HuH-7 (cell line): Measurements from ENCODE around the gene RFX3.

Experiments used
- DNase-seq: peaks from one replicate; pipeline ENCODE4 v3.0.0; 2011; ENCODE audit warnings: low spot score

The RFX3 gene

GRCh38 chr9:3525836-3526164, at the start of gene RFX3:
RFX3 (minus strand) TSS chr9:3526001; CDS start chr9:3395588, 130,413 bp downstream.
- DNase-seq = peak; percentile 61

GRCh38 chr9:3571500-3571899, 45.7 kb upstream of the RFX3 start:
- DNase-seq = no peak

DNA sequence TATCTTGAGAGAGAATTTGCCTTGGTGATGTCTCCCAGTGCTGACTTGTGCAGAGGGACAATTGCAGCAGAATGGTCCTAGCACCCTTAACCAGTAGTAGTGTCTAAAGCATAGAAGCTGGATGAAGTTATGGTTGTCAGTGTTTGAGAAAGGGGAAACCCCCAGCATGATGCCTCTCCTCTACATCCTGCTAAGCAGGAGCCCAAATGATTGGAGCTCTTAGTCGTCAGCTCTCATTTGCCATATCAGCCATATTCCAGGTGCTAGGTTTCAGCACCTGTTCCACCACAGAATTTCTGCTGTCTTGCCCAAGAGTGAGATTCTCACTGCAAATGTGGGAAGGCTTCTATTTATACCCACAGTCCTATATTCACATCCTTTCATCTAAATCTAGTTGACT, 43.7 kb upstream of the RFX3 start:
- no peak for DNase-seq

- no peak for DNase-seq
Measured at GRCh38 chr9:3567988-3568387, 42.2 kb upstream of the RFX3 start.

DNA sequence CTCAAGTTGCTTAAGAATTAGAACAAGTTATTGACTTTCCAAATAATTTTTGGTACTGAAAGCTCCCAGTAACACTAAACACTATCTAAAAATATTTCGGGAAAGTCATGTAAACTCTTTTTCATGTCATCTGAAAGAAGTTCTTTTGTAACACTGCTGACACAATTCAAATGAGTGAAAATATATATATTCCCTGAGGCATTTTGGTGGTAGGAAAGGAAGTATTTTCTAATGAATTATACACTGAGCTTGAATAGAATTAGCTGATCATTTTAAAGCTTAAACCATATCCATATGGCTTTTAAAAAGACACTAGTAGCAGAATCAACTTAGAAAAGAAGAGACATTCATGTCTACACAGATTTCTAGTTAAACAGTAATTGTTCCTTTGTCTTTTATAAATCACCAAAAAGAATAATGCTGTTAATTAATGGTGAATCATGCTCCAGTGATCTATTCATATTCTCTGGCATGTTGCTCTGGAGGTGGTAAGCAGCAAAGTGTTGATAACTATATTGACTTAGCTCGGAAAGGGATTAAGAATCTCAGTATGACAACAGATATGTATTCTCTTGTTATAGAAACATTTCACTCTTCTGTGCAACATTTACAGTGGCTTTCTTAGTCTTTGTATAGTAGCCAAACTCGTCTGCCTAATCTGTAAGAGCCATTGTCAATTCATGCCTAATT, 27.4 kb upstream of the RFX3 start:
- DNase-seq = no peak

DNA sequence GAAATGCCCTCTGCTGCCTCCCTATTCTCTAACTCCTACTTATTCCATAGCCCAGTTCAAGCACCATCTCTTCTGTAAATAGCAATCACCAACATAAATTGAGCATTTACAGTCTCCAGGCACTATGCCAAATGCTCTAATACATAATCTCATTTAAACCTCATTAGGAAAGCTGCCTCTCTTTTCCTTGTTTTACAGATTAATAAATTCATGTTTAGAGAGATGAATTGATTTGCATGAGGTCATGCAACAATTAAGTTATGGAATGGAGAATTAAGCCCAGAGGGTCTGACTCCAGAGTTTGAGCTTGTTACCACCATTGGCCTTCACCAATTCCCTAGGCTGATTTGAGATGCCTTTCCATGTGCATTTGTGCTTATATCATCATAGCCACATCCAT, 23.4 kb upstream of the RFX3 start:
- no peak for DNase-seq

DNA sequence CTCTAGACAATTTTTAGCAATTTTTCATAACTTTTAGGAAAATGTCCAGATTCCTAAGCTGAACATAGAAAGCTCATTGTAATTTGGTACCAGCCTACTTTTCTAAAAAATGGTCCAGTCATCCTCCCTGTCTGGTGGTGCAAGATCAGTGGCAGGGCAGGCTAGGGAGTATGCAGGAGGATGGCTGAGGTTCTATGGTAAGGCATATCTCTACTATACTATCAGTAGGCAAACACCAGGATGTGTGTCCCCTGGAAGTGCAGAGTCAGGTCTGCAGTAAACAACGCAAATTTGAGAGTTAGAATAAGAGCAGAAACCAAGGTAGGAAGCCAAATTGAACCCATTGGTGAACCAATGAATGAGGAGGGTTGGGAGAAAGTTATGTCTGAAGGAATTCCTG, 22.8 kb upstream of the RFX3 start:
- no peak for DNase-seq

DNA sequence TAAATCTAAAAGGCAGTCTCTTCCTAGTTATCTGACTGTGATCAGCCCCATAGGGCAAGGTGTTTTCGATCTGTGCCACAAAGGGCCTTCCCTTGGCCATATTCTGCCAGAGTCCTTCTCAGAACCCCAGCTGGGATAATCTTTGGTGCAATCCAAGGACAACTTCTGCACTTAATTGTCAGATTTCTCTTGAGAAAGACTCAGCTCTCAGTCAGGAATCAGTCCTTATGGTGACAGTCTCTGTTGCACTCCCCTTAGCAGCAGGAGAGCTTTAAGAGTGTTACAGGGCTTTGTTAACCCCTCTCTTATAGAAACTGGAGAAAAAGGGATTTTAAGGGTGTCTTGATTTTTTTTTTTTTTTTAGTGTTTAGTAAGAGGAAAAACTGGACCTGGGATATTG, 15.4 kb upstream of the RFX3 start:
- no peak for DNase-seq

DNA sequence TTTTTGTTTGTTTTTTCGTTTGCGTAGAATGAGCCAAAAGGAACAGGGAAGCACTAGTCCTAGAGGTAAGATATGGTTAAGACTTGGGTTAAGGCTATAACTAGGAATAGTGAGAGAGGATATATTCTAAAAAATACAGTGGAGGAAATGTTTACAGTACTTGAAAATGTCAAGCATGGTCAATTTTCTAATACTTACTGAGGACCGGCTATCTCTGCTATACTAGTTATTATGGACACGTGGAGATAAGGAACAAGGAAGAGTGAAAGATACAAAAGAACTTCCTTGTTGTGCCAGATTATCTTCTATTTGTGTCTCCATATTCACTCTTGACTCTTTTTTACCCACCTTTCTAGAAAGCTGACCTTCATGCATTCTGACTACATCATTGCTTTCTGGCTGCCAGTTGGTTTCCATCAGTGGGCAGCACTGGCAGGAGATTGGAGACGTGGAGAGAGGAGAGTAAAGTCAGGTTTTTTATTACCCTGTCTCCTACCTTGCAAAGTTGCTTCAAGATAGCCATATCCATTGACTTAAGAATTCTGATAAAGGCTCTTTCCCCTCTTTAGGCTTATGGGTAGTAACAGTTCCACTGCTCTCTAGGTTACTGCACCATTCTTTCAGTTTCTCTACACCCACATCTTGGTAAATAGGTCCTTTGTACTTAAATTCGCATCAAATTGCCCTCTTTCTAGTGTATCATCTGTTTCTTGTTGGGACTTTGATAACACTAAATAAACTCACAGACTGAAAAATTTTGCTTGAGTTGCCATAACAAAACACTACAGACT, 9.0 kb upstream of the RFX3 start:
- DNase-seq = no peak

DNA sequence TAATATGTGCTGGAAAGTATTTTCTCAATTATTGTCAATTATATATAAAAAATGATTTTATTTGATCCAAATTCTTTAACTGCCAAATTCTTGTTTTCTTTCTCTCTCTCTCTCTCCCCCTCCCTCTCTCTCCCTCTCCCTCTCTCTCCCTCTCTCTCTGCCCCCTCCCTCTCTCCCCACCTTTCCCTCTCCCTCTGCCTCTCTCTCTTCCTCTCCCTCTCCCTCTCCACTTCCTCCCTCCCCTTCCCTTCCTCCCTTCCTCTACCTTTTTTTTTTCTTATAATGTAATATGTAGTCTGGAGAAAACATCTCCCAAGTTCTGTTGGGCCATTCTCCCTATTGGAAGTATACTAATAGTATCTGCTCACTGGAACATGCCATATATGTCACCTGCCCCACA, 6.4 kb upstream of the RFX3 start:
- no peak for DNase-seq

GRCh38 chr9:3528451-3528850, 2.6 kb upstream of the RFX3 start:
- no peak for DNase-seq

DNA sequence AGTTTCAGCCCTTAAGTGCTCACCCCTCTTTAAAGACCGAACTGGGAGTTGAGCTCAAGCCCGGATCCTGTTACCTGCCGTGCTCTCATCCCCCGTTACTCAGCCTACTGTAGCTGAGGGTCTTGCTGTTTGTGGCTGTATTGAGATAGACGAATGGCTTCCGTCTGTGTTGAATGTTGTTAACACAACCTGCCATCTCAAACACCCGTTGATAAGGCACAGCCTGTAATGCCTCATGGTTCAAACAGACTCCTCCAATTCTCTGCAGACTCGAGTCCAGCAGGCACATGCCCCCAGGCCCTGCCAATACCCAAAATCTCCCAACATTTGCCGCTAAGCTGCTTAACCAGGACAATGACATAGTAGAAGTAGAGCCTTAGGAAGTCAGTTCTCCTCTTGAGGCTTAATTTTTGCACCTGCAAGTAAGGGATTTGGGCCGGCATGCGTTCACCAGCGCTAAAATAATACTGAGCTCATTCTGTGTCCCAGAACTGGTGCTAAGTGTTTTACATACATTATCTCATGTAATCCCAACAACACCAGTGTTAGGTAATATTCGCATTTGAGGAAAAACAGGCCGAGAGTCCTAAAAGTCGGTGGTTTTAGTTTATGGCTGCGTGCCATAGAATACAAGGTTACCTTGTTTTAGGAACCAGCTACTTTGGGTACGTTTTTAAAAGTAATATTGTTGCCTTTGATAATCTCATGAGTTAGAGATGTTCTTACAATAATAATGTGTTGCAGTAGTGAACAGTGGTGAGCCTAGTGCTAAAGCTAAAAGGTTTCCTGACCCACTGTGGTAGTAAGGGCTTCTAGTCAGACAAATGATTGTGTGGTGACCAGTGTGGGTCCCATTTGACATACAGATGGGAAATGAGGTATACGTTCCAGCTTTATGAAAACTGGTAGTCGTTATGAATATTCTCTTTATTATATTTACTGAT, 1.5 kb upstream of the RFX3 start:
- peak; percentile 10 for DNase-seq

GRCh38 chr9:3526165-3526996, 580 bp upstream of the RFX3 start:
- peak; percentile 45 for DNase-seq

DNA sequence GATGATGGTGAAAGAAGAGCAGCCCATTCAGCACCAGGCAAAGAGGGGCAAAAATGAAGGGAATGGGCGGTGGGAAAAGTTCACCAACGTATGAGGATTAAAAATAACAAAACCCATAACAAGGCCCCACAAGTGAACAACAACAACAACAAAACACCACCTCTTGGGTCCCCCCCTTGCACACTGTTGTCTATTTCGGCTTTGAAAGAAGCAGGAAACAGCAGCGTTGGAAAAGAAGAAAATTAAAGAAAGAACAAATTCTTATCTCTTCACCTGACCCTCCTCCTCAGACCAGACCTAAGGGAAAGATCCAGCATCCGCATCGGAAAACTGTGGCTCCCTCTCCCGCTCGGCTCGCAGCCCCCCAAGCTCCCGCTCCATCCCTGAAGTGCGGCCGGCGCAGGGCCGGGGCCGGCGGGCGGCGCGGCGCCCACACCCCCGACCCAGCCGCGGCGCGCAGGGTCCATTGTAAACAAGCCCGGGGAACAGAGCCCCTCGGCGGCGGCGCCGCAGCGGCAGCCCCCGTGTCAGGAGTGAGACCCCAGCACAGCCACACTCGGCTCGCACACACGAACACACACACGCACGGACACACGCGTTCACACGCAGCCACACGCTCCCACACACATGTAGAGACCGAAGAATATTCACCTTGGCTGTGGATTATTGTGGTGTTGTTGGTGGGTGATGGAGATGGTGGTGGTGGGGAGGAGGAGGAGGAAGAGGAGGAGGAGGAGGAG, 535 bp downstream of the RFX3 start:
- no peak for DNase-seq

DNA sequence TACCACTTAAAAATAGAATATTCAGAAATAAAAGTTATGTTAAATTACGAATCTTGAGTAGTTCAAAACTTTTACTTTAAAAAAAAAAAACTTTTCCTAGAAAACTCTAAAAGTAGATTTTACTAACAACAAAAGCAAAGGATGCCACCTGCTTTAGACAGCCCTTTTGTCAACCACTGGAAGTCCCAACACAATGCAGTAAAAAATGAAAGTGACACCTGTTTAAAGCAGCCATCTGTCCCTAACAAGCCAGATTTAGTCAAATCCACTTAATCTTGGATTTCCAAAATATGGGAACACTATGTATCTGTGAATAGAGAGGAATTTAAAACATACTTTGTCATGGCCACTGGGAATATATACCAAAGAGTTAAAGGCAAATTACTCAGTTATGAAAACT, 3.8 kb downstream of the RFX3 start:
- DNase-seq = no peak

- DNase-seq = no peak
Measured at GRCh38 chr9:3520564-3520963, 5.2 kb downstream of the RFX3 start.

DNA sequence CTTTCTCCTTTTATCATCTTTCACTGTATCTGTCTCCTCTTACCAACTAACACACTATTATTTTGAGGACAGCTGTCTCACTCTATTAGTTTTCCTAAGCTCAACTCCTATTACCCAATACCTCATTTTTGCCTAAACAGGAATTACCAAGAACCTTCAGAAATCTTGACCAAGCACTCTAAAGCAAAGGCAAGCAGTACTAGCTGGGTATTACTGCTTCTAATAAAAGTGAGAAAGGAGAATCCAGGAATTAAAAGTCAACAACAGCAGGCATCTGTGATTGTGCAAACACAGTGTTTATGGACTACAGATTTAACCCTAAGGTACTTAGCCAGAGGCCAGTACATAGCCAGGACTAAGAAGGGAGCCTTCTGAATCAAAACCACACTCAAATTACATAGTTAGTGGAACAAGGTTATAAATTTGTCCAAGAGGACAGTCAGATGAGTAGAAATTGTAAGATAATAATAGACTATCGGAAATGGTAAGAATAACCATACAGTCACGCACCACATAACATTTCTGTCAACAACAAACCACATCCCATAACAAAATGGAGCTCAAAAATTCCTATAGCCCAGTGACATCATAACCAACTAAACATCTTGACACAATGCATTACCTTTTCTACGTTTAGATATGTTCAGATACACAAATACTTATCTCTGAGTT, 8.3 kb downstream of the RFX3 start:
- DNase-seq = no peak

DNA sequence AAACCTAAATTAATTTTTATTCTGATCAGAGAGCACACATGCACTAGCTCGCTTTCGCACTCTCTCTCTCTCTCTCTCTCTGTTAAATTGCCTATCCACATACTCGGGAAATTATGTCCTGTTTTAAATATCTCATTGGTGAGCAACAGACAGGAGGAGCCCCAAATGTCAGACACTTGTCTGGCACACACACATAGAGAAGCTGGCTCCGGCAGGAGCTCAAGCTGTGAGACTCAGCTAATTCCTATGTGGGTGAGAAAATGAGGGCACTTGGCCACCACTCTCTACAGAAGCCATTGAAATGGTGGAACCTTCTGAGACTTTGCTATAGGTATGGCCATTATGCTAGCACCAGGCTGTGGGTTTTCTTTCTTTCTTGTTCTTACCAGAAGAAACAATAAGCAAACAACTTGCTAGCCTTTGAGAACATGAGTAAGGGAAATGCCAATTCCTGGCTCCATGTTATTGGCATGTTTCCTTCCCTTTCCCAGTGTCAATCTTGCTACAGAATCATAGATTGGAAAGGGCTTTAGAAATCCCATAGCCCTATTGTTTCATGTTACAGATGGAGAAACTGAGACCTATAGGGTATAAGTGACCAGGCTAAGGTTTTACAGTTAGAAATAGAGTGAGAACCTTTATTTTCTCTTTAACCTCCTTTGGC, 9.0 kb downstream of the RFX3 start:
- DNase-seq = no peak

DNA sequence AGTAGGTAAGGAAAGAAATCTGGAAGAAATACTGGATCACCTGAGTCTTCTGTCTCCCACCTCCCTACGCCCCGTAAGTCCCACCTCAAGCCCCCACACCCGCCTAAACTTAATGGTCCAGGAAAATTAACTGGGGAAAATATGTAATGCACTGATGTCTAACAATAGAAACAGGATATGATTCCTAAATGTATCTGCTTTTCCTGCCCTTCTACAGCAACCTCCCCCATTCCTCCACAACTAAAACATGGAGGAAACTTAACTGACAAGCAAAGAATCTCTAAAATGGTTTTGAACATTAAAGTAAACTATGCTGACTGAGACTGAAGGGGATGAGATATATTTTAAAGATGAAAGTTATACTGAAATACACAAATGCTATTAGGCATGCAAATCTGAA, 10.4 kb downstream of the RFX3 start:
- DNase-seq = no peak

DNA sequence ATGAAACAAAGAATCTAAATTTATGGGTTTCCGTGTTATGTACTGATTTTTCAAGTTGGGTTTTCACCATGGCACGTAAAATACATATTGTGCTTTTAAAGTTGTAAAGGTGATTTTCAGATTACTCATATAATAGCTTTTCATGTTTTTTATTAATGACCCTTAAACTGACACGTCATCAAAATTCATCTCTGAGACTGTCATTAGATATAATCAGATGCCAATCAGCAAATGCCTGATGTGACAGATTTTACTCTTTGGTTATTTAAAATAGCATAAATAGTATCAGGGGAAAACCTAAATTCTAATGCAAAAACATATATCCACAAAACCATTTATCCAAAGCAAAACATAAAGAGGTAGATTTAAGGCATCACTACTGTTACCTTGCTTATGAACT, 11.0 kb downstream of the RFX3 start:
- DNase-seq = no peak
